ENCODE results near the gene MXD4. TPM values are rescaled to one million over a fixed set of nuclear protein-coding genes. Genes with fewer than 3 reads are reported as not detected.

MXD4 gene
- total RNA-seq, 1 experiment from 2014 or later: 22.3 TPM

DNA sequence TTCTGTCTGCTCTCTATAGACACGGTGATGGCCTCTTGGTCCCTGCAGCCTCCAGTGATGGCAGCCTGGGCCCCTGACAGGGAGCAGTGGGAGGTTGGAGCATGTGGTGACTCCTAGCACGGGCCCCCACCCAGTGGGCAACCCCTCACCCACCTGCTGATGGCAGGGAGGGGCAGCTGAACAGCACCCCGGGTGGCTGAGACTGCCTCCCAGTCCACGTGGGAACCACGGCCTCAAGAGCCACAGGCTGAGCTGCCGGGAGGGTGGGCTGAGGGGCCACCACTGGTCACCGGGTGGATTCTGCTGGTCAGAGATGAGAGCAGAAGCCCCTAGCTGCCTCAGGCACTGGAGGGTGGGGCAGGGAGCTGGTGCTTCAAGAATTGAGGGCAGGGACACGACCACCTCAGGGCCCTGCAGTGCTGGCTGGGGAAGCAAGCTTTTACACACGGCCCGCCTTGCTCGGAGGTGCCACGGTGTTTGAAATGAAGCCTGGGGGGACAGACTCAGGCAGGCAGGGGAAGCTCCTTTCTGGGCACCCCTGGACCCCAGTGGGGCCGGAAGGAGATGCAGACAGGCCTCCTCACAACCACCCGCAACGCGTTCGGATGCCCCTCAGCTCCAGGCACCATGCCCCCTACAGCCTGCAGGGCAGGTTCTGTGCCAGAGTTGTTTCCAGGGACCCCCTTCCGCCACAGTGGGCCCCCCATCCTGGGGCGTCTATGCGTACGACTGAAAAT lies 13.7 kb downstream of the MXD4 start:
- H3K4me3 ChIP-seq (ENCODE audit: insufficient read depth, low read depth, low read length): no peak overlapping the region
- DNase-seq: peak; percentile 56
- H3K27me3 ChIP-seq (ENCODE audit: control insufficient read depth, insufficient read depth, low read length): no peaks in the 10 kb centered on the region

DNA sequence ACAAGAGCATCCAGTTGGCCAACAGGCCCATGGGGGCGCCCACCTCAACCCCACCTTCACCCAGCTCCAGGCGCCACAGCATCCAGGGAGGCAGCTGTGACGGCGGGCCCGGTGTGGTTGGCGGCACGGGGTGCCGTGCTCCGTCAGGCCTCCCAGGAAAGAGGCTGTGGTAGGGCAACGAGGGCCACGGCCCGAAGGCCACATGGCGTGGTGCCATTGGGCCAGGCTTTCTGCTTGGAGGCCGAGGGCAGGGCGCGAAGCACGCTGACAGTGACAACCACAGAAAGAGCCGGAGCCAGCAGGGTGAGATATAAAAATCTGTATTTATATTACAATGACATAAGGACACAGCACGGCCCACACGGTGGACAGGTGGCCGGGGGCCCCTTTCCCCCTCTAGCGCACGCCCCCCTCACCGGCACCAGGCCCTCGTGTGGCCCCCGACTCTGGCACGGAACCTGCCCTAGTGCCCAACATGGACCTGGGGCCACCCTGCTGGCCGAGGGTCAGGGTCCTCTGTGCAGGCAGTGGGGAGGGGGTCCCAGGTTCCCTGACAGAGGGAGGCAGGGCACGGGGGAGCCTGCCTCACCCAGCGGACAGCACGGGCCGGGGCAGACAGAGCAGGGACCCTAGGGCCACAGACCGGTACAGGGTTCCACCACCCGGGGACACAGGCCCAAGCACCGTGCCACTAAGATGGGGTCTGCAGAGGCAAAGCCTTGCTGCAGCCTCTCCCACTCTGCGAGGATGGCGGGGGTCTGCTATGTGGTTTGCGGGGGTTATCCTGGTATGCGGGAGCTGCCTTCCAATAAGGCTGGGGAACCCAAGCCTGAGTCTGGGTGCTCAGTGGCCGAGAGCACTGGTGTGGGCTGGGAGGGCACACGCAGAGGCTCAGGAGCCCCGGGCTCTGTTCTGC lies 14.5 kb downstream of the MXD4 start:
- H3K4me3 ChIP-seq (ENCODE audit: insufficient read depth, low read depth, low read length): no peak overlapping the region
- no peaks in the 10 kb centered on the region for H3K27me3 ChIP-seq (ENCODE audit: control insufficient read depth, insufficient read depth, low read length)
- 0 out of 2 replicates have a peak, but pooled peaks cover 1% of the 10 kb centered on the region for H3K36me3 ChIP-seq (replicated peaks; ENCODE audit: control insufficient read depth, insufficient read depth, low read length)
- DNase-seq: peak; percentile 62

More for the DNA sequence above, 13.7 kb downstream of the MXD4 start:
- 0 out of 2 replicates have a peak, but pooled peaks cover 1% of the 10 kb centered on the region for H3K36me3 ChIP-seq (replicated peaks; ENCODE audit: control insufficient read depth, insufficient read depth, low read length)

DNA sequence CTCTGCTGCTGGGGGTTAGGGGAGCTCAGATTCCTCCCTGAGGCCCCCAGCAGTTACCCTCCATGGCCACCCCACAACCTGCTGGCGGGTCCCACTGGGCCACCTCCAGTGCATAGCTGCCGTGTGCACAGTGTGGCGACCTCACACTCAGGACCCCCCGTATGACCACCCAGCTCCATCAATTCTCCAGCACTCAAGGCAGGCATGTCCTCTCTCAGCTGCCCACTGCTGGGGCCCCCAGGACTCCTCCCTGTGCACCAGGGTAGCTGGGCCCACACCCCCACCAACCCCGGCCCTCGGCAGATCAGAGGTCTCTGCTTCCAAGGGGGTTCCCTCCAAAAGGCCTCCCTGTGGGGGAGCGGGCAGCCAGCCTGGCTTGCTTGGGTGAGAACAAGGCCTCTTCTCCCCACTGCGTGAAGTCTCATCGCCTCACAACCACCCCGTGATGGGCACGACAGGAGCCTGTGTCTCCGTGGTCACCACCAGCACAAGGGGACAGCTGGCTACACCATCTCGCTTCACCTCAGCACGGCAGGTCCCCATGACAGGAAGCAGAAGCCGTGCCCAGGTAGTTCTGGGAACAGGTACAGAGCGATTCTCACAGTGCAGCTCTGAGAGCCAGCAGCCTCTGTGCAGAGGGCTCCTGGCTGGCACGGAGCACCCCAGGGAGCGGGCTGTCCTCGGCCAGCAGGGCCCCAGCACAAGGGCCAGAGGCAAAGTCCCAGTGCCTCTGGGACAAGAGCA lies 15.4 kb downstream of the MXD4 start:
- peak; percentile 54 for DNase-seq
- H3K27me3 ChIP-seq (ENCODE audit: control insufficient read depth, insufficient read depth, low read length): no peaks in the 10 kb centered on the region
- 0 out of 2 replicates have a peak, but pooled peaks cover 1% of the 10 kb centered on the region for H3K36me3 ChIP-seq (replicated peaks; ENCODE audit: control insufficient read depth, insufficient read depth, low read length)
- no peak overlapping the region for H3K4me3 ChIP-seq (ENCODE audit: insufficient read depth, low read depth, low read length)

DNA sequence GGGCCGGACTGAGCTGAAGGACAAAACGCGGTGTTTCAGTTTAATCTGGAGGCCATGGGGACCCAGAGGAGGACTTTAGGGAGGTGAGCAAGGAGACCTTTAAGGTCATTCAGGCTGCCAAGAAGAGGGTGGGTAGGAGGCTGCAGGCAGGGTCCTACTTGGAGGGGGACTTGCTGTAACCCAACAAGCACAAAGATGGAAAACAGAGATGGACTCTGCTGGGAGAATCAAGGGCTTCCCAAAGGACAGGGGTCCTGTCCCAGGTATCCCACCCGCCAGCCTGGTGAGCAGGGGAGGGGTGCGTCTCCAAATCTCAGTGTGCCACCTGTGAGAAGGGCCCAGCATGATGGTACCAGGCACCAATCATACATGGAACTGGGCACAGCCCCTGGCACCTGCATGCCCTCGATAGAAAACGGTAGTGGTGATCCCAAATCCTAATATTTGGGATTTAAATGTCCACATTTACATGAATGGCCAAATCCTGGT lies 16.1 kb downstream of the MXD4 start:
- DNase-seq: peak; percentile 34
- no peak overlapping the region for H3K4me3 ChIP-seq (ENCODE audit: insufficient read depth, low read depth, low read length)
- 0 out of 2 replicates have a peak, but pooled peaks cover 1% of the 10 kb centered on the region for H3K36me3 ChIP-seq (replicated peaks; ENCODE audit: control insufficient read depth, insufficient read depth, low read length)
- no peaks in the 10 kb centered on the region for H3K27me3 ChIP-seq (ENCODE audit: control insufficient read depth, insufficient read depth, low read length)

DNA sequence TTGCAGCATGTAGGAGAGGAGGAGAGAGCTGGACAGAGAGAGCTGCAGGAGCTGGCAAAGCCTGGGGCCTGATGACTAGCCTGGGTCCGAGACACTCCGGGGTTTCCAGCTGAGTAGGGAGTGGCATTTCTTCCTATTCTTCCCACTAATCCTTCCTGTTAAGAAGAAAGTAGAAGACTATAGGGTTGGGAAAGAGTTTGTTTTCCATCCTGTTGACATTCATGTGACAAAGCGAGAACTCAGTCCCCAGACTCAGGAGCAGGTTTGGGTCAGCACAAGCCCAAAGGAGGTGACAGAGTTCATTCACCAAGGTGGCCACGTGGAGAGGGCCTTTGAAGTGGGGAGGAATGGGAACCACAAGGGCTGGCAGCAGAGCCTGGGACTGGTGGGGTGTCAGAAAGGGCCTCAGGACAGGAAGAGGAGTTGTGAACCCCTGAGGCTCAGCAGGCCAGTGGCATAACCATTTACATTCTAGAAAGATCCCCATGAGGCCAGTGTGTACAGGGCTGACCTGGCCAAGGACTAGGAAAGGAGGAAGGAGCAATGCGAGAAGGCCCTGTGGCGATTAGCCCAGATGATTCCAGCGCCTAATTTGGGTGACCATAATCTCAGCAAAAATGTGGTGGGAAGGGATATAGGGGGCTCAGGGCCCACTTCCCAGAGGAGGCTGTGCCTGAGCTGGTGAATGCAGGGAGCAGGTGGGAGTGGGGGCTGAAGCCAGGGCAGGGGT lies 16.7 kb downstream of the MXD4 start:
- Histone ChIP-seq H3K27me3 (ENCODE audit: control insufficient read depth, insufficient read depth, low read length) (no peaks in the 10 kb centered on the region), H3K36me3 (replicated peaks; ENCODE audit: control insufficient read depth, insufficient read depth, low read length) (0 out of 2 replicates have a peak, but pooled peaks cover 1% of the 10 kb centered on the region), H3K4me3 (ENCODE audit: insufficient read depth, low read depth, low read length) (no peak overlapping the region)
- peak; percentile 43 for DNase-seq

DNA sequence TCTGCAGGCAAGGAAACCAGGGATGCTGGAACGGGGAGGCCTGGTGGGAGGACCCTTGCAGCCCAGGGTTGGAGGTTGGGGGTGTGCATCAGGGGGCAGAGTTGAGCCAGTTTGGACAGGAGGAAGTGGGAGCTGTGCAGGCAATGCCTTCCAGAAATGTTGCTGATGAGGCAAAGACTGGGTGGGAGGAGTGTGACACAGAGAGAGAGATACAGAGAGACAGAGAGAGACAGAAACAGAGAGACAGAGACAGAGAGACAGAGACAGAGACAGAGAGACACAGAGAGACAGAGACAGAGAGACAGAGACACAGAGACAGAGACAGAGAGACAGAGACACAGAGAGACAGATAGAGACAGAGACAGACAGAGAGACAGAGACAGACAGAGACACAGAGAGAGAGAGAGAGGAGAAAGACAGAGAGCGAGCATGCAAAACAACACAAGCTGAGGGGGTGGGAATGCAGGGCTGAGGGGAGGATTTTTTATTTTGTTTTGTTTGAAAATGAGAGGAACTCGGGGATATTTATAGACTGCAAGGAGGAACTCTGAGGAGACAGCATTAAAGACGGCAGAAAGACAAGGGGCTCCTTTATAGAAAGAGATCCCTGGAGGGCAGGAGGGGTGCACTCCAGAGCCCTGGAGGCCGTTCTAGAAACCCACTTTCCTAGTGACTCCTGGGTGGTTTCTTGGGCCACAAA lies 18.1 kb downstream of the MXD4 start:
- H3K27me3 ChIP-seq (ENCODE audit: control insufficient read depth, insufficient read depth, low read length): no peaks in the 10 kb centered on the region
- no peak overlapping the region for H3K4me3 ChIP-seq (ENCODE audit: insufficient read depth, low read depth, low read length)
- peak; percentile 47 for DNase-seq

DNA sequence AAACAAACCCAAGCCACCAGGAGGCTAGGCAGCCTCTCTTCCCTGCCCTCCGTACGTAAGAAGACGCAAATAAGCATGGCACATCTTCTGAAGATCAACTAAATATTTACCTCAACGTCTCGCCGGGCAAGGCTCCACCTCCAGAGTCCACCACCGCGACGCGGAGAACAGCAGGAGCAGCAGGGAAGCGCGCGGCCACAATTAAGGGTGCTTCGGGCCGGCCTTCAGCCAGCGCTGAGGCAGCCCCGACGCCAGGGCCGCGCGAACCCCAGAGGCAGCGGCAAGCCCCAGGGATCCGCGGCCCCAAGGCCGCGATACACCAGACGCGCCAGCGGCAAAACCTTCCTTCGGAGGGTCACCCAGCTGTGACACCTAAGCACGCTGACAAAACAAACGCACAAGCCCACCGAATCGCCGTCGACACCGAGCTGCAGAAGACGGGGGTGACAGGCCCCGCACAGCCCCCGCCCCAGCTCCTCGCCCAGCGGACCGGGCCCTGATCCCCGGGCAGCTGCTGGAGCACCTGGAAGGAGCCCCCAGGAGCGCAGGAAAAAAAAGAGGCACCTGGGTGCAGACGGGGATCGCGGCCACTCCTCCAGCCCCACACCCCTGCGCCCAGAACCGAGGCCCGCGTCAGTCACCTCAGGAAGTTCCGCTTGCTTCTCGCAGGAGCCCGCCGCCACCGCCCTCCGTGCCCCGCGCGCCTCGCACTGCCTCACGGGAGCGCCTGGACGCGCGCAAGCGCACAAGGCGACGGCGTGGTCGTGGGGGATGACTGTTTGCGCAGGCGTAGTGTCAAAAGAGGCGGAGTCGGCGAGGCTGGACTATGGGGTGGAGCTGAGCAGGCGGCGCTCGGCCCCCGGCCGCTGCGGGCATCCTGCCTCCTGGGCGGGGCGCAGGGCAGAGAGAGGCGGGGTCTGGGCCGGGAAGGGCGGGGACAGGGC lies 20.2 kb downstream of the MXD4 start, which contains the start of the genes HAUS3 and POLN:
HAUS3 (minus strand) TSS at position 712 of the 944 bp plus-strand sequence. CDS start 1,175 bp downstream, outside the sequence.
POLN (minus strand) TSS at position 712 of the 944 bp plus-strand sequence. CDS start 12,890 bp downstream, outside the sequence.
- Histone ChIP-seq H3K27me3 (ENCODE audit: control insufficient read depth, insufficient read depth, low read length) (no peaks in the 10 kb centered on the region), H3K4me3 (ENCODE audit: insufficient read depth, low read depth, low read length) (peak within 1 kb of the TSS; percentile 74), H3K36me3 (replicated peaks; ENCODE audit: control insufficient read depth, insufficient read depth, low read length) (peaks cover 1% of the 10 kb centered on the region)
- DNase-seq: peak; percentile 100

More for the DNA sequence above, 18.1 kb downstream of the MXD4 start:
- no peaks in the 10 kb centered on the region; the same call in 1 of the 2 replicates for H3K36me3 ChIP-seq (replicated peaks; ENCODE audit: control insufficient read depth, insufficient read depth, low read length)

DNA sequence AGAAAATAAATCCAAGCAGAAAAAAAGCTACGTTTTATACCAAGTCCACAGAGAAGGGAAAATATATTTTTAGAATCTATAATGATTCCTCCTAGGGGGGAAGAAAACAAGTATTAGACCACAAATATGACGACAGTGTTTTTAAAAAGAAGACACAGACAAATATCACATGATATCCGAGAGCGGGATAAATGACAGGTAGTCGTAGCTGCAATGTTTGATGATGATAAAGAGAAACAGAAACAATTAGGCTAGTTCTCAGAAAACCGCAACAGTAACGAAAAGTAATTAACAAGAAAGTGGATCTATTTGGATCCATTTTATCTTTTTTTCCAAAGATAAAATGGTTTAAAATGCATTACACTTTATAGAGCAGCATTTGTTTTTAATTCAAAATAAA lies 20.9 kb downstream of the MXD4 start:
- Histone ChIP-seq H3K4me3 (ENCODE audit: insufficient read depth, low read depth, low read length) (peak overlapping the region; percentile 74), H3K27me3 (ENCODE audit: control insufficient read depth, insufficient read depth, low read length) (no peaks in the 10 kb centered on the region), H3K36me3 (replicated peaks; ENCODE audit: control insufficient read depth, insufficient read depth, low read length) (peaks cover 3% of the 10 kb centered on the region)
- no peak for DNase-seq

DNA sequence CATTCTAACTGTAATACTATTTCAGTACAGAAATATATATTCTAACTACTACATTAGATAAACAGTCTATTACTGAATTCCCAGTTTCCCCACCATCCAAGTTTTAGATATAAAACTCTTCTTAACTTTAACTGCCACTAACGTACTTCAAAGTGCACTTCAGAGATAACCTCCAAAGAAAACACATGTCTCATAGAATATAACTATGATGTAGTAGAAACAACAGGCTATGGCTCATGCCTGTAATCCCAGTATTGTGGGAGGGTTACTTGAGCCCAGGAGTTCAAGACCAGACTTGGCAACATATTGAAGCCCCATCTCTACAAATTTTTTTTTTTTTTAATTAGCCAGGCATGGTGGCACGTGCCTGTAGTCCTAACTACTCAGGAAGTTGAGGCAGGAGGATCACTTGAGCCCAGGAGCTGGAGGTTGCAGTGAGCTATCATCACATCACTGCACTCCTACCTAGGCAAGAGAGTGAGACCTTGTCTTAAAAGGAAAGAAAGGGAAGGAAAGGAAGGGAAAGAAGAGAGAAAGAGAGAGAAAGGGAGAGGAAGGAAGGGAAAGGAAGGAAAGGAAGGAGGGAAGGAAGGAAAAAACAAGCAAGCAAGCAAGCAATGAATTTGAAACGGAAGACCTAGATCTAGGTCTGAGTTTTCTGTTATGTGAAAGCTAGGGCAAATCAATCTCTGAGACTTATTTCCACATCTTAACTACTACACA lies 24.8 kb downstream of the MXD4 start:
- Histone ChIP-seq H3K4me3 (ENCODE audit: insufficient read depth, low read depth, low read length) (no peak overlapping the region), H3K36me3 (replicated peaks; ENCODE audit: control insufficient read depth, insufficient read depth, low read length) (peaks cover 6% of the 10 kb centered on the region), H3K27me3 (ENCODE audit: control insufficient read depth, insufficient read depth, low read length) (no peaks in the 10 kb centered on the region)
- no peak for DNase-seq

DNA sequence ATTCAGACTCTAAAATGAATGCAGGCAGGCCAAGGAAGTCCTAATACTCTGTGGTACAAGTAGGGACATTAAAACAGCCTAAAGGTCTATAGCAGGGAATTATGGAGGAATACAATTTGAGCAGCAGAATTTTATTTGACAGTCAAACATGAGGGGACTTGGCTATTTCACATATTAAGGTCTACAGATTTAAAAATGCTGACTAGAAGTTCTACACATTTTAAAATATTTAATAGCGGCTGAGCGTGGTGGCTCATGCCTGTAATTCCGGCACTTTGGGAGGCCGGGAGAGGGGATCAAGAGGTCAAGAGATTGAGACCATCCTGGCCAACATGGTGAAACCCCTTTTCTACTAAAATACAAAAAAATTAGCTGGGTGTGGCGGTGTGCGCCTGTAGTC lies 30.8 kb downstream of the MXD4 start:
- H3K36me3 ChIP-seq (replicated peaks; ENCODE audit: control insufficient read depth, insufficient read depth, low read length): peaks cover 3% of the 10 kb centered on the region
- H3K4me3 ChIP-seq (ENCODE audit: insufficient read depth, low read depth, low read length): no peak overlapping the region
- H3K27me3 ChIP-seq (ENCODE audit: control insufficient read depth, insufficient read depth, low read length): no peaks in the 10 kb centered on the region
- DNase-seq: no peak

DNA sequence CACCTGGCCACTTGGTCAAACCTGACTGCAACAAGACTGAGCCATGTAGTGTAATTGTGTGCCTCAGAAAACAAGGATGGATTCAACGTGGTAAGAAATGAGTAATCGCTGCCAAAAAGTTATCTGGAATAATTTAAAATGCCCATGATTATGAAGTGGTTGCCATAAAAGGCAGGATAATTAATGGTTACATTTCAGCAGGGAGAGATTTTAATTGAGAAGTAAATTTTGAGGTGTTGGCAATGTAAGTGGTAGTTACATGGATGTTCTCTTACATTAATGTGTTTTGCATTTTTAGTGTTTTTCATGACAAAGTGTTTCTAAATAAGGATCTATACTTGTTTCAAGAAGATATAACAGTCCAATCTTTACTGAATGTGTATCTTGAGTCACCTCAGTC lies 35.6 kb downstream of the MXD4 start:
- H3K27me3 ChIP-seq (ENCODE audit: control insufficient read depth, insufficient read depth, low read length): no peaks in the 10 kb centered on the region
- no peak for DNase-seq
- H3K36me3 ChIP-seq (replicated peaks; ENCODE audit: control insufficient read depth, insufficient read depth, low read length): no peaks in the 10 kb centered on the region
- no peak overlapping the region for H3K4me3 ChIP-seq (ENCODE audit: insufficient read depth, low read depth, low read length)

DNA sequence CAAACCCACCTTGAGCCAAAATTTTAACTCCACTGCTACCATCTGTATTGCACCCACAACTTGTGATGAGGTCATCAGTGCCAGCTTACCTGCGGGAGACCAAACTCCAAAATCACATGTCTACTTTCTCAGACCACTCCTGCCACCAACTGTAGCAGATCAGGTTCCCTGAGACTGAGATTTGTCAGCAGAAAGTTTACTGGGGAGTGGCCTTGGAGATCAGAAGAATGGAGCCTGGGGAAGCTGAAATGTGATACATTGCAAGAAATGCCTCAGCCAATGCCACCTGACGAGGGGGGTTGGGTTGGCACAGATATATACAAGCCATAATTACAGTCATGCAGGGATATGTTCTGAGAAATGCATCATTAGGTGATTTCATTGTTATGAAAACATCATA lies 39.1 kb downstream of the MXD4 start:
- no peak overlapping the region for H3K4me3 ChIP-seq (ENCODE audit: insufficient read depth, low read depth, low read length)
- no peak for DNase-seq
- H3K27me3 ChIP-seq (ENCODE audit: control insufficient read depth, insufficient read depth, low read length): no peaks in the 10 kb centered on the region
- no peaks in the 10 kb centered on the region for H3K36me3 ChIP-seq (replicated peaks; ENCODE audit: control insufficient read depth, insufficient read depth, low read length)

Data from H7 (cell line).